ENCODE data around the gene KCTD15. TPM values are rescaled to one million over a fixed set of nuclear protein-coding genes. Genes with fewer than 3 reads are reported as not detected.
A peak's percentile ranks its signal among the peaks of the same experiment; 100 is the strongest.

Gene KCTD15
- total and polyA plus RNA-seq, 8 donors, result 14.8 to 33.8 (median 19.0) TPM

DNA sequence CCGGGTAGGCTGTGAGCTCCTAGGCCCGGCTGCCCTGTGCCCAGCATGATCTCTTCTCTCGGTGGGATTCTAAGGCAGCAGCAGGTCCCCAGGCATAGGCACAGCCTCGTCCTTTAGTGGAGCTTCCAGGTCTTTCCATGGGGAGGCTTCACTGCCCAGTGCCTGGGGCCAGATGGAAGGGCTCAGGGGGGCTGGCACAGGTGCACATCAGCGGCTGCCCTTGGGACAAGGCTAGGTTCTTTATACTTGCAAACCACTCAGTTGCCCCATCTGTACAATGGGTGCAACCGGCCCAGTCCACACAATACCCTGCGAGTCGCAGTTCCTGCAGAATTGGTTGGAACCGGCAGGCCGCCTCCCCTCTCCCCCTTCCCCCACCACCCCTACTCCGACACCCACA lies 14.2 kb downstream of the KCTD15 start:
- Histone ChIP-seq H3K36me3 (no peaks in the 10 kb centered on the region), H3K9me3 (no peaks in the 10 kb centered on the region), H3K4me3 (no peak overlapping the region), H3K27me3 (no peaks in the 10 kb centered on the region), H3K27ac (no peak overlapping the region), H3K4me1 (no peaks in the 10 kb centered on the region)
- DNase-seq, result peak in 1 of 6 donors; percentile 22
- intact Hi-C loops (cut with DNase I), result no loop called here
- TF ChIP-seq CTCF (IDR thresholded peaks at IDR 0.05), result no peak
- no peak for FAIRE-seq
- ATAC-seq, result no peak
- 94 to 96% methylated on average over 11 of the region's 11 CpGs for WGBS, 2 donors

DNA sequence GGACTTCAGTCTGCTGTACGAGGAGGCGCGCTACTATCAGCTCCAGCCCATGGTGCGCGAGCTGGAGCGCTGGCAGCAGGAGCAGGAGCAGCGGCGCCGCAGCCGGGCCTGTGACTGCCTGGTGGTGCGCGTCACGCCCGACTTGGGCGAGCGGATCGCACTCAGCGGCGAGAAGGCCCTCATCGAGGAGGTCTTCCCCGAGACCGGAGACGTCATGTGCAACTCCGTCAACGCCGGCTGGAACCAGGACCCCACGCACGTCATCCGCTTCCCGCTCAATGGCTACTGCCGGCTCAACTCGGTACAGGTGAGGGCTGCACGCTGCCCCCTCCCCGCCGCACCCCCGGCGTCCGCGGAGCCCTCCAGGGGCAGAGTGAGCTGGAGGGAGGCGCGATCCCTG lies 14.6 kb downstream of the KCTD15 start:
- TF ChIP-seq CTCF (IDR thresholded peaks at IDR 0.05), result no peak
- DNase-seq (peak in 2 of 6 donors; percentile 43 to 55), FAIRE-seq (no peak), ATAC-seq (no peak)
- H3K4me1 ChIP-seq, result no peaks in the 10 kb centered on the region
- no peaks in the 10 kb centered on the region for H3K27me3 ChIP-seq
- H3K36me3 ChIP-seq, result no peaks in the 10 kb centered on the region
- 95 to 96% methylated on average over 41 of the region's 41 CpGs for WGBS, 2 donors
- H3K27ac ChIP-seq, result no peak overlapping the region
- no peak overlapping the region for H3K4me3 ChIP-seq
- intact Hi-C loops (cut with DNase I), result no loop called here
- H3K9me3 ChIP-seq, result no peaks in the 10 kb centered on the region

DNA sequence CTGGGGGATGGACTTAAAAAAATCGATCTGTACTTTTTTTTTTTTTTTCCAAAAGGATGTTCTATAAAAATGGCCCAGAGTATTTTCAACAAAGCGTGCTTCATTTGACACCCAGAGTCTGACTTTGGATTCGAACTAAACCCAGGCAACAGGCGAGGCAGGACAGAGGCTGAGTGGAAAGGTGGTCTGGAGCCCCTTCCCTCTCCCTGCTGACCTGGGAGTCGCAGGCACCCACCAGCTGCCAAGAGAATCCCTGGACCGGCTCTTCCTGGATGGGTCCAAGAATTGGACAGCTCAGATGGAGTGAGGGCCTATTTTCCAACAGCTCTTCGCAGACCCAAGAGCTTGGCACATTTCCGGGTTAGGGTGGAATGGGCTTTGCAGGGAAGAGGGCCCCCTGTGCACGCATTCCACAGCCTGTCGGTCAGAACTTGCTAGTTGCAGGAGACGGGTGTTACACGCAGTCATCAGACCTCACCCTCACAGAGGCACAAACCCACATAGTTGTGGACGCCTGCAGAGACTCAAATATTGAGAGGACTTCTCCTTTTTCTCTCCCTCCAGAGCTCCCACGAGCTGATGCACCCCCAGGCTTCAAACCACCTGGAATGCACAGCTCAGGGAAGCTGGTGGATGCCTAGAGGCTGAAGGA lies 15.2 kb downstream of the KCTD15 start:
- Histone ChIP-seq H3K9me3 (no peaks in the 10 kb centered on the region), H3K27me3 (no peaks in the 10 kb centered on the region), H3K4me1 (no peaks in the 10 kb centered on the region), H3K27ac (no peak overlapping the region), H3K36me3 (no peaks in the 10 kb centered on the region), H3K4me3 (no peak overlapping the region)
- FAIRE-seq (no peak), ATAC-seq (no peak), DNase-seq (peak in 3 of 6 donors; percentile 3 to 33 (median 15))
- intact Hi-C loops (cut with DNase I), result no loop called here
- no peak for TF ChIP-seq CTCF (IDR thresholded peaks at IDR 0.05)
- 82 to 87% methylated on average over 14 of the region's 14 CpGs for WGBS, 2 donors

- ATAC-seq (no peak), DNase-seq (peak in 3 of 6 donors; percentile 7 to 59 (median 41)), FAIRE-seq (no peak)
- intact Hi-C loops (cut with DNase I), result no loop called here
- no peaks in the 10 kb centered on the region for H3K9me3 ChIP-seq
- no peak overlapping the region for H3K4me3 ChIP-seq
- no peaks in the 10 kb centered on the region for H3K36me3 ChIP-seq
- 89 to 91% methylated on average over 28 of the region's 28 CpGs for WGBS, 2 donors
- no peak overlapping the region for H3K27ac ChIP-seq
- H3K4me1 ChIP-seq, result no peaks in the 10 kb centered on the region
- no peaks in the 10 kb centered on the region for H3K27me3 ChIP-seq
- no peak for TF ChIP-seq CTCF (IDR thresholded peaks at IDR 0.05)
Observed at GRCh38 chr19:33812388-33813330, 16.0 kb downstream of the KCTD15 start.
